Panc1 (cell line): ENCODE measurements around the gene TNFSF12. TPM values are rescaled to one million over a fixed set of nuclear protein-coding genes. Genes with fewer than 3 reads are reported as not detected.

Source experiments
- ATAC-seq: fragments of 200-7000 bp; cut with Tn5 transposase; 2 replicates; pipeline ENCODE4 v1.9.1; 2020; ENCODE audit warnings: mild to moderate bottlenecking, moderate library complexity
- BruUV-seq: library from RNA; stranded (reverse); fragments of 400-500 nt; replicated peaks from 2 replicates; lab custom pipeline; 2021; lab: Mats Ljungman, UMichigan
- CTCF ChIA-PET: fragments of 300-600 bp; sonication (Branson Sonifier 250); formaldehyde crosslinking; loops from one replicate; lab custom pipeline; 2022; ENCODE audit warnings: antibody characterized with exemption; lab: Charles Lee
- POLR2A ChIA-PET: fragments of 300-600 bp; sonication (Branson Sonifier 250); formaldehyde crosslinking; loops from one replicate; lab custom pipeline; 2022; ENCODE audit warnings: antibody characterized with exemption; lab: Charles Lee
- DNase-seq: peaks from one replicate; pipeline ENCODE4 v3.0.0-alpha.2; 2010; ENCODE audit warnings: low read depth, low spot score
- H3K27ac ChIP-seq: 2 replicates; pipeline ENCODE4 v1.5.1; 2011; ENCODE audit warnings: mild to moderate bottlenecking, low read length, inconsistent platforms
- H3K27me3 ChIP-seq: fragments of 200-500 bp; sonication (Bioruptor generic); 2 replicates; pipeline ENCODE4 v1.6.0; 2014; ENCODE audit warnings: low read length, inconsistent platforms; ENCODE audit not compliant: control insufficient read depth, insufficient read depth
- H3K36me3 ChIP-seq: fragments of 200-500 bp; sonication (Bioruptor generic); 2 replicates; pipeline ENCODE4 v1.5.1; 2014; ENCODE audit warnings: inconsistent platforms, mild to moderate bottlenecking, low read length, moderate library complexity; ENCODE audit not compliant: control insufficient read depth, insufficient read depth
- H3K4me1 ChIP-seq: 2 replicates; pipeline ENCODE4 v1.5.1; 2011; ENCODE audit warnings: inconsistent platforms, mild to moderate bottlenecking, low read length, moderate library complexity; ENCODE audit not compliant: control insufficient read depth, insufficient read depth
- H3K4me3 ChIP-seq, 2 experiments: 2 replicates each; pipeline ENCODE4 v1.5.1; 2011 to 2012; ENCODE audit warnings: low read depth in 2 of 2, low read length in 2 of 2, mild to moderate bottlenecking in 2 of 2, inconsistent platforms in 1 of 2, moderate library complexity in 1 of 2
- H3K9me3 ChIP-seq: fragments of 200-500 bp; sonication (Bioruptor generic); 2 replicates; pipeline ENCODE4 v1.5.1; 2014; ENCODE audit warnings: low read depth, mild to moderate bottlenecking, inconsistent platforms, low read length, moderate library complexity; ENCODE audit not compliant: control insufficient read depth, insufficient read depth
- POLR2AphosphoS5 ChIP-seq: IDR thresholded peaks from 2 replicates; pipeline ENCODE4 v1.6.1; 2012; ENCODE audit warnings: mild to moderate bottlenecking, low read depth, low read length, moderate library complexity
- REST ChIP-seq, 2 experiments: IDR thresholded peaks; 2 replicates each; pipeline ENCODE4 v1.6.1; 2011 to 2012; ENCODE audit warnings: low read depth in 2 of 2, control low read depth in 1 of 2, low read length in 1 of 2, mild to moderate bottlenecking in 1 of 2, moderate library complexity in 1 of 2; ENCODE audit not compliant: insufficient read depth in 1 of 2
- SIN3A ChIP-seq: IDR thresholded peaks from 2 replicates; pipeline ENCODE4 v1.6.1; 2012; ENCODE audit warnings: low read depth, mild to moderate bottlenecking, low read length, moderate library complexity, borderline replicate concordance; ENCODE audit not compliant: insufficient read depth
- TCF7L2 ChIP-seq: IDR thresholded peaks from 2 replicates; pipeline ENCODE4 v1.6.1; 2011; ENCODE audit warnings: mild to moderate bottlenecking, low read depth, low read length, inconsistent platforms
- in situ Hi-C: cut with HindIII; loops from 2 replicates; pipeline ENCODE4 v1.10.0; 2016; ENCODE audit warnings: low sequenced_read_pairs, low pct_unique_long_range_greater_than_20kb
- intact Hi-C: fragments of 100-400 bp; cut with micrococcal nuclease; formaldehyde crosslinking; loops from one replicate; pipeline ENCODE4 v1.10.0; 2022; ENCODE audit not compliant: unreplicated experiment
- total RNA-seq: library from RNA; stranded (reverse); gene quantifications from one replicate; pipeline ENCODE4 v1.2.1, GENCODE V29; 2021; ENCODE audit not compliant: unreplicated experiment
- TF ChIP-seq, protein P1 (sequence below): fragments of 450-650 bp; IDR thresholded peaks from 2 replicates; pipeline ENCODE4 v1.5.1; 2017; ENCODE audit warnings: mild to moderate bottlenecking

Gene TNFSF12
- total RNA-seq, 1 experiment from 2014 or later = 12.6 TPM

DNA sequence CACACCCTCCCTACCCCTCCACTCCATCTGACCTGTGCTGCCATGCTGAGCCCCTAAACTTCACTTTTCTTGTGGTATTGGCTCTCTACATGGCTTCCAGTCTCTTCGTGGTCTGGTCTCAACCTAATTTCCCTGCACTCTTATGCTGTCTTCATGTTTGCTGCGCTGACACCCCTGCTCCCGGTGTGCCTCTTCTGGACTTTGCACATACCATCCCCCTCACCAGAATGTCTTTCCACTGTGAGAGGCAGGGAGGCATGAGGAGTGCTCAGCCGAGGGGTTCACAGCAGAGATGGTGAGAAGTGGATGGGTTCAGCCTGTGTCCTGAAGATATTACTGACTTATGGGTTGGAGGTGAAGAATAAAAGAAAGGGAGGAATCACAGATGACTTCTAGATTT lies 2.5 kb downstream of the TNFSF12 start:
- TF ChIP-seq SIN3A (no peak), POLR2AphosphoS5 (no peak), TCF7L2 (no peak), REST (IDR thresholded peaks at IDR 0.05; ENCODE audit: insufficient read depth in 1 of 2, low read depth in 2 of 2, low read length in 1 of 2) (no peak)
- TF ChIP-seq, protein P1, sequence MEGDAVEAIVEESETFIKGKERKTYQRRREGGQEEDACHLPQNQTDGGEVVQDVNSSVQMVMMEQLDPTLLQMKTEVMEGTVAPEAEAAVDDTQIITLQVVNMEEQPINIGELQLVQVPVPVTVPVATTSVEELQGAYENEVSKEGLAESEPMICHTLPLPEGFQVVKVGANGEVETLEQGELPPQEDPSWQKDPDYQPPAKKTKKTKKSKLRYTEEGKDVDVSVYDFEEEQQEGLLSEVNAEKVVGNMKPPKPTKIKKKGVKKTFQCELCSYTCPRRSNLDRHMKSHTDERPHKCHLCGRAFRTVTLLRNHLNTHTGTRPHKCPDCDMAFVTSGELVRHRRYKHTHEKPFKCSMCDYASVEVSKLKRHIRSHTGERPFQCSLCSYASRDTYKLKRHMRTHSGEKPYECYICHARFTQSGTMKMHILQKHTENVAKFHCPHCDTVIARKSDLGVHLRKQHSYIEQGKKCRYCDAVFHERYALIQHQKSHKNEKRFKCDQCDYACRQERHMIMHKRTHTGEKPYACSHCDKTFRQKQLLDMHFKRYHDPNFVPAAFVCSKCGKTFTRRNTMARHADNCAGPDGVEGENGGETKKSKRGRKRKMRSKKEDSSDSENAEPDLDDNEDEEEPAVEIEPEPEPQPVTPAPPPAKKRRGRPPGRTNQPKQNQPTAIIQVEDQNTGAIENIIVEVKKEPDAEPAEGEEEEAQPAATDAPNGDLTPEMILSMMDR = no peak
- Histone ChIP-seq H3K4me3 (no peak overlapping the region), H3K27ac (no peak overlapping the region), H3K9me3 (no peaks in the 10 kb centered on the region), H3K27me3 (no peaks in the 10 kb centered on the region), H3K36me3 (no peaks in the 10 kb centered on the region), H3K4me1 (peaks cover 5% of the 10 kb centered on the region; the same call in 1 of the 2 replicates)
- POLR2A ChIA-PET = no interaction called here
- no peak for ATAC-seq
- no TSS peak for BruUV-seq
- CTCF ChIA-PET = no interaction called here
- in situ Hi-C loops = no loop called here
- DNase-seq = no peak
- intact Hi-C loops = no loop called here

DNA sequence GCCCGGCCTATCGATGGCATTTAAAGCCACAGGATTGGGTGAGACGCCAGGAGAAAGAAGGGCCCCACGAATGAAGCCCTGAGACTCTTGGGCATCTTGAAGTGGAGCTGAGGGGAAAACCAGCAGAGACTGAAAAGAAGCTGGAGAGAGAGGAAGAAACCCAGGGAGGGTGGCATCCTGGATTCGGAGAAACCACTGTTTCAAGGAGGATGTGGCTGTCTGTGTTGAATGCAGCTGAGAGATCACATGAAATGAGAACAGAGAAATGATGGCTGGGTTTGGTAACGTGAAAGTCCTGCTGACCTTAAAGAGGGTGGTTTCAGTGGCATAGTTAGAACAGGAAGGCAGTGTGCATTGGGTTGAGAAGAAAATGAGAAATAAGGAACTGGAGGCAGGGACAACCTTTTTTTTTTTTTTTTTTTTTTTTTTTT lies 3.8 kb downstream of the TNFSF12 start:
- intact Hi-C loops = no loop called here
- no TSS peak for BruUV-seq

More for the DNA sequence above, 3.8 kb downstream of the TNFSF12 start:
- no peak overlapping the region for H3K4me3 ChIP-seq
- in situ Hi-C loops = no loop called here
- H3K36me3 ChIP-seq = no peaks in the 10 kb centered on the region
- no peaks in the 10 kb centered on the region for H3K9me3 ChIP-seq
- TF ChIP-seq, protein P1 = no peak
- no peak for TF ChIP-seq POLR2AphosphoS5
- TF ChIP-seq REST (IDR thresholded peaks at IDR 0.05; ENCODE audit: insufficient read depth in 1 of 2, low read depth in 2 of 2, low read length in 1 of 2) = no peak
- no peak for TF ChIP-seq TCF7L2
- TF ChIP-seq SIN3A = no peak
- no peaks in the 10 kb centered on the region for H3K27me3 ChIP-seq
- H3K4me1 ChIP-seq = peaks cover 8% of the 10 kb centered on the region
- no peak overlapping the region for H3K27ac ChIP-seq
- ChIA-PET CTCF (interaction anchor here (0.6 kb wide), 2 partner anchors 9 to 149 kb away, joined by 5 to 7 read pairs; partner anchors contain the start of gene TMEM256), POLR2A (no interaction called here)
- DNase-seq (no peak), ATAC-seq (no peak)
